Smooth muscle cell (in vitro differentiated cells): ENCODE results near the gene C3orf18. TPM values are rescaled to one million over a fixed set of nuclear protein-coding genes. Genes with fewer than 3 reads are reported as not detected.

Source experiments
- DNase-seq: peaks from one replicate; lab custom pipeline; 2025; ENCODE audit not compliant: unreplicated experiment; lab: John Stamatoyannopoulos, UW
- H2AFZ ChIP-seq: fragments of 200-600 bp; sonication (generic); 2 replicates; pipeline ENCODE4 v1.6.0; 2016; ENCODE audit warnings: antibody characterized with exemption, low read depth, mild to moderate bottlenecking
- H3F3A ChIP-seq: fragments of 200-600 bp; sonication (generic); 2 replicates; pipeline ENCODE4 v1.6.0; 2017; ENCODE audit warnings: antibody characterized with exemption, low read depth
- H3K27ac ChIP-seq: fragments of 200-600 bp; sonication (generic); 2 replicates; pipeline ENCODE4 v1.5.1; 2016; ENCODE audit warnings: low read depth, mild to moderate bottlenecking
- H3K27me3 ChIP-seq: fragments of 200-600 bp; sonication (generic); 2 replicates; pipeline ENCODE4 v1.6.1; 2016; ENCODE audit warnings: low read depth, mild to moderate bottlenecking
- H3K36me3 ChIP-seq: fragments of 200-600 bp; sonication (generic); 2 replicates; pipeline ENCODE4 v1.5.1; 2016; ENCODE audit warnings: low read depth
- H3K4me1 ChIP-seq: fragments of 200-600 bp; sonication (generic); 2 replicates; pipeline ENCODE4 v1.5.1; 2016; ENCODE audit warnings: low read depth
- H3K4me2 ChIP-seq: fragments of 200-600 bp; sonication (generic); 2 replicates; pipeline ENCODE4 v1.6.0; 2016; ENCODE audit warnings: mild to moderate bottlenecking
- H3K4me3 ChIP-seq: fragments of 200-600 bp; sonication (generic); 2 replicates; pipeline ENCODE4 v1.5.1; 2016; ENCODE audit warnings: mild to moderate bottlenecking
- H3K79me2 ChIP-seq: fragments of 200-600 bp; sonication (generic); 2 replicates; pipeline ENCODE4 v1.6.0; 2016; ENCODE audit warnings: low read depth, mild to moderate bottlenecking
- H3K9ac ChIP-seq: fragments of 200-600 bp; sonication (generic); 2 replicates; pipeline ENCODE4 v1.6.0; 2016; ENCODE audit warnings: low read depth
- H3K9me3 ChIP-seq: fragments of 200-600 bp; sonication (generic); replicated peaks from 2 replicates; pipeline ENCODE4 v1.5.1; 2016; ENCODE audit warnings: low read depth
- H4K20me1 ChIP-seq: fragments of 200-600 bp; sonication (generic); 2 replicates; pipeline ENCODE4 v1.6.0; 2016; ENCODE audit warnings: low read depth
- CTCF ChIP-seq: fragments of 200-600 bp; sonication (generic); IDR thresholded peaks from 2 replicates; pipeline ENCODE4 v1.5.1; 2017; ENCODE audit warnings: borderline replicate concordance, mild to moderate bottlenecking, antibody characterized with exemption; ENCODE audit not compliant: insufficient read depth, poor library complexity, severe bottlenecking
- WGBS: methylation state at CpG from one replicate; pipeline ENCODE4 v1.1.7; 2016; ENCODE audit warnings: low lambda C conversion rate; 5-methylcytosine and 5-hydroxymethylcytosine counted together
- polyA plus RNA-seq: library from polyadenylated mRNA; unstranded; fragments of >200 nt; fragmentation: Nextera tagmentation; extraction: Ambion mirVana; gene quantifications from 2 replicates; pipeline ENCODE4 v1.2.1, GENCODE V29; 2016
- total RNA-seq: library from RNA; depleted of rRNA; stranded (reverse); fragments of >200 nt; gene quantifications from 2 replicates; pipeline ENCODE4 v1.2.3, GENCODE V29; 2014

The C3orf18 gene
- total and polyA plus RNA-seq, 2 experiments from 2014 or later, result 8.7 to 20.0 TPM

DNA sequence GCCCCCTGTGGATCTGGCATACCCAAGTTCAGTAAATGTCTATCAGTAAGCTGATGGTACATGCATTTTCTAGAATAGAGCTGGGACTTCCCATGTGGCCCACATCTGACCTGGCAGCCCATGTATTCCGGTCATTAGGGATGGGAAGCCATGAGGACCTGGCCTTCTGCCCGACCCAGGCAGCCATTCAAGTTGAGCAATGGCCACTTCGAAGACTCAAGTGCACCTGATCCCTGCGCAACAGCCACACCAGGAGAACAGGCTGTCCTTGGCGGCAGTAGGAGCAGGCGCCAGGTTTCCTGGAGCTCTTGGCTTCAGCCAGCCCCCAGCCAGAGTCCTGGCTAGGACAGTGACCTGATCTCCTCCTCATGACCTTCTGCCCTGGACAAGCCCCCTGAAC, 16.4 kb upstream of the C3orf18 start:
- no peak overlapping the region for H3K4me2 ChIP-seq
- H3K79me2 ChIP-seq, result no peaks in the 10 kb centered on the region
- H4K20me1 ChIP-seq, result no peaks in the 10 kb centered on the region
- 99% methylated on average over 6 of the region's 6 CpGs for WGBS
- H2AFZ ChIP-seq, result no peak overlapping the region
- no peaks in the 10 kb centered on the region for H3F3A ChIP-seq
- no peak for DNase-seq
- no peak overlapping the region for H3K27ac ChIP-seq
- H3K9ac ChIP-seq, result no peak overlapping the region
- no peaks in the 10 kb centered on the region for H3K27me3 ChIP-seq
- H3K9me3 ChIP-seq, result no peaks in the 10 kb centered on the region
- no peak overlapping the region for H3K4me3 ChIP-seq
- no peaks in the 10 kb centered on the region for H3K4me1 ChIP-seq
- no peak for TF ChIP-seq CTCF
- H3K36me3 ChIP-seq, result no peaks in the 10 kb centered on the region

DNA sequence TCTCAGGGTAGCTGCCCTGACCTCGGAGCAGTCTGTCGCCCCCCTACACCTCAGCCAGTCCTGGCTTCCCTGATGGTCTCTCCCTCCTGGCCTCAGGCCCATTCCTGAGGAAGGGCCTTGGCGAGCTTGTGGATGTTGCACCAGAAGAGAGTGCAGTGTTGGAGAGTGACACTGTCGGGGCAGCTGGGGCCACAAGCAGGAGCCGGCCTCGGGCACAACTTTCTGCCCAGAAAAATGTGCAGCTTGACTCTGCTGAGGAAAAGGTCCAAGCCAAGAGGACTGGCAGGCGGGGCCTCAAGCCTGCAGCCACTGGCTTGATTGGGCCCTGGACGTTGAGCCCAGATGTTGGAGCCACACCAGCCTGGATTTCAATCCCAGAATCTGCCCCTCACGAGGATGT, 14.5 kb upstream of the C3orf18 start:
- Histone ChIP-seq H3K27ac (no peak overlapping the region), H3K9ac (no peak overlapping the region), H3K4me2 (no peak overlapping the region), H3K79me2 (no peaks in the 10 kb centered on the region), H2AFZ (no peak overlapping the region), H3K9me3 (no peaks in the 10 kb centered on the region), H3K27me3 (no peaks in the 10 kb centered on the region), H3K4me3 (no peak overlapping the region), H3K36me3 (no peaks in the 10 kb centered on the region), H4K20me1 (no peaks in the 10 kb centered on the region), H3F3A (no peaks in the 10 kb centered on the region), H3K4me1 (no peaks in the 10 kb centered on the region)
- WGBS, result 85% methylated on average over 9 of the region's 9 CpGs
- no peak for DNase-seq
- TF ChIP-seq CTCF, result no peak

- H3K27me3 ChIP-seq, result no peaks in the 10 kb centered on the region
- no peaks in the 10 kb centered on the region for H3K4me1 ChIP-seq
- no peaks in the 10 kb centered on the region for H3K36me3 ChIP-seq
- DNase-seq, result no peak
- TF ChIP-seq CTCF, result no peak
- no peak overlapping the region for H2AFZ ChIP-seq
- no peak overlapping the region for H3K9ac ChIP-seq
- no peaks in the 10 kb centered on the region for H3K9me3 ChIP-seq
- H3K27ac ChIP-seq, result no peak overlapping the region
- 97% methylated on average over 2 of the region's 2 CpGs for WGBS
- no peaks in the 10 kb centered on the region for H4K20me1 ChIP-seq
- no peaks in the 10 kb centered on the region for H3F3A ChIP-seq
- no peak overlapping the region for H3K4me2 ChIP-seq
- H3K79me2 ChIP-seq, result no peaks in the 10 kb centered on the region
- H3K4me3 ChIP-seq, result no peak overlapping the region
Observed at GRCh38 chr3:50581459-50581842, 13.9 kb upstream of the C3orf18 start.

- no peaks in the 10 kb centered on the region for H3K79me2 ChIP-seq
- H3K9me3 ChIP-seq, result no peaks in the 10 kb centered on the region
- WGBS, result 93% methylated on average over 9 of the region's 9 CpGs
- no peak for TF ChIP-seq CTCF
- H3K4me1 ChIP-seq, result no peaks in the 10 kb centered on the region
- no peaks in the 10 kb centered on the region for H3K36me3 ChIP-seq
- no peak overlapping the region for H3K9ac ChIP-seq
- H3K27ac ChIP-seq, result no peak overlapping the region
- no peak for DNase-seq
- no peak overlapping the region for H3K4me3 ChIP-seq
- no peaks in the 10 kb centered on the region for H3K27me3 ChIP-seq
- H2AFZ ChIP-seq, result no peak overlapping the region
- H4K20me1 ChIP-seq, result no peaks in the 10 kb centered on the region
- no peak overlapping the region for H3K4me2 ChIP-seq
- H3F3A ChIP-seq, result no peaks in the 10 kb centered on the region
Observed at GRCh38 chr3:50580683-50581458, 13.3 kb upstream of the C3orf18 start.
